Measurements from ENCODE around the gene KDM3B.

DNA sequence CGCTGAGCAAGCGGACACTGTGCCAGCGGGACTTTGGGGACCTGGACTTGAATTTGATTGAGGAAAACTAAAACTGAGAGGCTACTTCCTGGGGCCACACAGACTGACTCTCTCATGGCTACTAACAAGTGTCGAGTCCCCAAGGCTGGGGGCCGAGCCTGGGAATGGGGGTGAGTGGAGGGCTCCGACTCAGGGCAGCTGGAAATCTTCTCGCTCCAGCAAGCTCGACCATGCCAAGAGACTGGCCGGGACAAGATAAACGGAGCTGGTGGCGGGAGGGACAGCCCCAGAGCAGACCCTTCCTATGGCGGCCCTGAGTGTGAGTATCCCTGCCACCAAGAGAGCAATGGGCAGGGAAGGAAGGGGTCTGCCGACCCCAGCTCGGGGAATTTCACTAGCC, 5.6 kb upstream of the KDM3B start:
- TF ChIP-seq, protein P1, sequence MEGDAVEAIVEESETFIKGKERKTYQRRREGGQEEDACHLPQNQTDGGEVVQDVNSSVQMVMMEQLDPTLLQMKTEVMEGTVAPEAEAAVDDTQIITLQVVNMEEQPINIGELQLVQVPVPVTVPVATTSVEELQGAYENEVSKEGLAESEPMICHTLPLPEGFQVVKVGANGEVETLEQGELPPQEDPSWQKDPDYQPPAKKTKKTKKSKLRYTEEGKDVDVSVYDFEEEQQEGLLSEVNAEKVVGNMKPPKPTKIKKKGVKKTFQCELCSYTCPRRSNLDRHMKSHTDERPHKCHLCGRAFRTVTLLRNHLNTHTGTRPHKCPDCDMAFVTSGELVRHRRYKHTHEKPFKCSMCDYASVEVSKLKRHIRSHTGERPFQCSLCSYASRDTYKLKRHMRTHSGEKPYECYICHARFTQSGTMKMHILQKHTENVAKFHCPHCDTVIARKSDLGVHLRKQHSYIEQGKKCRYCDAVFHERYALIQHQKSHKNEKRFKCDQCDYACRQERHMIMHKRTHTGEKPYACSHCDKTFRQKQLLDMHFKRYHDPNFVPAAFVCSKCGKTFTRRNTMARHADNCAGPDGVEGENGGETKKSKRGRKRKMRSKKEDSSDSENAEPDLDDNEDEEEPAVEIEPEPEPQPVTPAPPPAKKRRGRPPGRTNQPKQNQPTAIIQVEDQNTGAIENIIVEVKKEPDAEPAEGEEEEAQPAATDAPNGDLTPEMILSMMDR (IDR thresholded peaks at IDR 0.05) = no peak
- TF ChIP-seq POLR2A (IDR thresholded peaks at IDR 0.05) = no peak
